PC-9 (cell line): Measurements from ENCODE around the gene NEU1. TPM values are rescaled to one million over a fixed set of nuclear protein-coding genes. Genes with fewer than 3 reads are reported as not detected.
"Not testable (repeated sequence)": the region's sequence is repeated elsewhere in the genome, so short reads cannot be mapped to it uniquely, and the experiment has no call there.

Source experiments
- BruUV-seq: library from RNA; stranded (reverse); fragments of 400-500 nt; replicated peaks from 2 replicates; lab custom pipeline; 2021; lab: Mats Ljungman, UMichigan
- CTCF ChIA-PET: fragments of 300-600 bp; sonication (Branson Sonifier 250); formaldehyde crosslinking; loops from one replicate; lab custom pipeline; 2022; ENCODE audit warnings: antibody characterized with exemption; lab: Charles Lee
- POLR2A ChIA-PET: fragments of 300-600 bp; sonication (Branson Sonifier 250); formaldehyde crosslinking; loops from one replicate; lab custom pipeline; 2022; ENCODE audit warnings: antibody characterized with exemption; ENCODE audit not compliant: unreplicated experiment; lab: Charles Lee
- DNase-seq, 2 experiments: peaks; one replicate each; pipeline versions ENCODE4 v3.0.0 to v3.0.0-alpha.2; 2015 to 2022; ENCODE audit warnings: mixed read lengths in 1 of 2
- H2AFZ ChIP-seq: fragments of 200-600 bp; sonication (generic); 2 replicates; pipeline ENCODE4 v1.8.1; 2017; ENCODE audit warnings: antibody characterized with exemption
- H3F3A ChIP-seq: fragments of 200-600 bp; sonication (generic); 2 replicates; pipeline ENCODE4 v1.8.1; 2017; ENCODE audit warnings: antibody characterized with exemption, mild to moderate bottlenecking, low read depth; ENCODE audit not compliant: insufficient read depth
- H3K27ac ChIP-seq: fragments of 200-600 bp; sonication (generic); 2 replicates; pipeline ENCODE4 v1.6.1; 2016; ENCODE audit warnings: mixed run types
- H3K27me3 ChIP-seq: fragments of 200-600 bp; sonication (generic); 2 replicates; pipeline ENCODE4 v1.6.1; 2016; ENCODE audit warnings: low read depth, mixed run types; ENCODE audit not compliant: insufficient read depth
- H3K36me3 ChIP-seq: fragments of 200-600 bp; sonication (generic); 2 replicates; pipeline ENCODE4 v1.6.1; 2016; ENCODE audit warnings: low read depth, mixed run types
- H3K4me1 ChIP-seq: fragments of 200-600 bp; sonication (generic); replicated peaks from 2 replicates; pipeline ENCODE4 v1.6.1; 2016; ENCODE audit warnings: mixed run types; ENCODE audit not compliant: insufficient read depth
- H3K4me2 ChIP-seq: fragments of 200-600 bp; sonication (generic); 2 replicates; pipeline ENCODE4 v1.6.1; 2017; ENCODE audit warnings: mixed run types
- H3K4me3 ChIP-seq: fragments of 200-600 bp; sonication (generic); 2 replicates; pipeline ENCODE4 v1.6.1; 2016; ENCODE audit warnings: mixed run types
- H3K79me2 ChIP-seq: fragments of 200-600 bp; sonication (generic); 2 replicates; pipeline ENCODE4 v1.6.1; 2017; ENCODE audit warnings: low read depth, mixed run types
- H3K9me2 ChIP-seq: fragments of 200-600 bp; sonication (generic); 2 replicates; pipeline ENCODE4 v1.8.1; 2017; ENCODE audit warnings: mild to moderate bottlenecking; ENCODE audit not compliant: insufficient read depth
- H3K9me3 ChIP-seq: fragments of 200-600 bp; sonication (generic); 2 replicates; pipeline ENCODE4 v1.8.1; 2016; ENCODE audit warnings: low read depth; ENCODE audit not compliant: insufficient read depth
- H4K20me1 ChIP-seq: fragments of 200-600 bp; sonication (generic); 2 replicates; pipeline ENCODE4 v1.8.1; 2017; ENCODE audit not compliant: insufficient read depth
- CTCF ChIP-seq: fragments of 200-600 bp; sonication (generic); conservative IDR thresholded peaks from 2 replicates; pipeline ENCODE4 v1.6.1; 2017; ENCODE audit warnings: mixed run types, antibody characterized with exemption, mild to moderate bottlenecking, moderate library complexity
- EZH2 ChIP-seq: fragments of 200-600 bp; sonication (generic); IDR thresholded peaks from 2 replicates; pipeline ENCODE4 v1.8.0; 2017; ENCODE audit warnings: antibody characterized with exemption, low read depth
- intact Hi-C: fragments of 100-400 bp; cut with micrococcal nuclease; formaldehyde crosslinking; loops from one replicate; pipeline ENCODE4 v1.10.0; 2022; ENCODE audit not compliant: unreplicated experiment
- total RNA-seq: library from RNA; stranded (reverse); gene quantifications from 2 replicates; pipeline ENCODE4 v1.2.3, GENCODE V29; 2021

The NEU1 gene
- total RNA-seq, 1 experiment from 2014 or later = 23.4 TPM

- peaks cover 53% of the 10 kb centered on the region for H3K79me2 ChIP-seq
- peaks cover 23% of the 10 kb centered on the region for H4K20me1 ChIP-seq
- H3K9me3 ChIP-seq = no peaks in the 10 kb centered on the region
- no peaks in the 10 kb centered on the region for H3K9me2 ChIP-seq
- peak overlapping the region; percentile 98 for H3K27ac ChIP-seq
- peak overlapping the region; percentile 50 for H2AFZ ChIP-seq
- H3K4me3 ChIP-seq = peak overlapping the region; percentile 69
- POLR2A ChIA-PET = interaction anchor here (0.5 to 2.4 kb wide), 12 partner anchors 11 to 166 kb away, joined by 3 to 40 read pairs (median 6); partner anchors contain the start of genes C6orf47, EHMT2, HSPA1A and HSPA1L
- no peaks in the 10 kb centered on the region for H3K36me3 ChIP-seq
- H3K4me1 ChIP-seq = peaks cover 52% of the 10 kb centered on the region
- CTCF ChIA-PET = interaction anchor here (0.6 kb wide), 1 partner anchor 144 kb away, joined by 8 read pairs; no protein-coding TSS in a partner anchor
- H3F3A ChIP-seq = peaks cover 61% of the 10 kb centered on the region
- DNase-seq = peak in 1 of 2 experiments; percentile 87
- TF ChIP-seq EZH2 (no peak), CTCF (no peak)
- intact Hi-C loops = loop anchor here (1.0 to 10.0 kb wide), 4 partner anchors 31 to 1148 kb away; partner anchors contain the start of genes ATP6V1G2, DDX39B and NFKBIL1
- no TSS peak for BruUV-seq
- H3K4me2 ChIP-seq = peak overlapping the region; percentile 98
- H3K27me3 ChIP-seq = no peaks in the 10 kb centered on the region
Observed at GRCh38 chr6:31826793-31827285, 35.8 kb downstream of the NEU1 start.

- no TSS peak for BruUV-seq
- no peak for TF ChIP-seq EZH2
- TF ChIP-seq CTCF = no peak
- peaks cover 10% of the 10 kb centered on the region for H4K20me1 ChIP-seq
- H3K79me2 ChIP-seq = peaks cover 51% of the 10 kb centered on the region
- peaks cover 58% of the 10 kb centered on the region for H3K4me1 ChIP-seq
- no peaks in the 10 kb centered on the region for H3K27me3 ChIP-seq
- intact Hi-C loops = loop anchor here (10.0 kb wide), 2 partner anchors 281 to 1149 kb away; partner anchors contain the start of genes ATP6V1G2, DDX39B and NFKBIL1
- no peaks in the 10 kb centered on the region for H3K9me2 ChIP-seq
- H3K4me3 ChIP-seq = peak overlapping the region; percentile 69
- H3K36me3 ChIP-seq = no peaks in the 10 kb centered on the region
- peak overlapping the region; percentile 98 for H3K4me2 ChIP-seq
- no peaks in the 10 kb centered on the region for H3K9me3 ChIP-seq
- peak overlapping the region; percentile 98 for H3K27ac ChIP-seq
- POLR2A ChIA-PET = interaction anchor here (0.6 kb wide), 1 partner anchor 39 kb away, joined by 3 read pairs; no protein-coding TSS in a partner anchor
- peak overlapping the region; percentile 65; the same call in 1 of the 2 replicates for H2AFZ ChIP-seq
- H3F3A ChIP-seq = peaks cover 63% of the 10 kb centered on the region
- CTCF ChIA-PET = no interaction called here
- DNase-seq = no peak
Observed at GRCh38 chr6:31825553-31825952, 37.1 kb downstream of the NEU1 start.

GRCh38 chr6:31823592-31824196 lies 38.9 kb downstream of the NEU1 start:
- H2AFZ ChIP-seq, CTCF ChIA-PET, BruUV-seq, DNase-seq, H3K9me3 ChIP-seq, H3K27me3 ChIP-seq, H4K20me1 ChIP-seq, H3K36me3 ChIP-seq, POLR2A ChIA-PET, H3K4me3 ChIP-seq, H3K9me2 ChIP-seq: not testable (repeated sequence)
- peaks cover 57% of the 10 kb centered on the region for H3K79me2 ChIP-seq
- H3K4me1 ChIP-seq = peaks cover 72% of the 10 kb centered on the region
- H3K27ac ChIP-seq = peak overlapping the region; percentile 98
- H3F3A ChIP-seq = peaks cover 82% of the 10 kb centered on the region
- H3K4me2 ChIP-seq = peak overlapping the region; percentile 98
- intact Hi-C loops = loop anchor here (10.0 kb wide), 2 partner anchors 279 to 1151 kb away; partner anchors contain the start of genes ATP6V1G2, DDX39B and NFKBIL1
